GM19025 (cell line): ENCODE data around the gene RCE1.

Source experiments
- ATAC-seq: cut with Tn5 transposase; IDR thresholded peaks from one replicate; pipeline ENCODE4 v1.9.1; 2021; ENCODE audit warnings: mild to moderate bottlenecking, low read depth, moderate library complexity; ENCODE audit not compliant: unreplicated experiment

The RCE1 gene

GRCh38 chr11:66856496-66857233 lies 13.4 kb downstream of the RCE1 start, which contains the start of gene LRFN4:
TSS of gene LRFN4 (plus strand) at chr11:66857064. CDS start at chr11:66857745, 681 bp downstream.
- peak; percentile 33 for ATAC-seq

GRCh38 chr11:66857234-66857926 lies 14.1 kb downstream of the RCE1 start:
- ATAC-seq = no peak

GRCh38 chr11:66857927-66858185 lies 14.6 kb downstream of the RCE1 start:
- ATAC-seq = no peak

GRCh38 chr11:66858186-66858938 lies 15.1 kb downstream of the RCE1 start:
- ATAC-seq = no peak

DNA sequence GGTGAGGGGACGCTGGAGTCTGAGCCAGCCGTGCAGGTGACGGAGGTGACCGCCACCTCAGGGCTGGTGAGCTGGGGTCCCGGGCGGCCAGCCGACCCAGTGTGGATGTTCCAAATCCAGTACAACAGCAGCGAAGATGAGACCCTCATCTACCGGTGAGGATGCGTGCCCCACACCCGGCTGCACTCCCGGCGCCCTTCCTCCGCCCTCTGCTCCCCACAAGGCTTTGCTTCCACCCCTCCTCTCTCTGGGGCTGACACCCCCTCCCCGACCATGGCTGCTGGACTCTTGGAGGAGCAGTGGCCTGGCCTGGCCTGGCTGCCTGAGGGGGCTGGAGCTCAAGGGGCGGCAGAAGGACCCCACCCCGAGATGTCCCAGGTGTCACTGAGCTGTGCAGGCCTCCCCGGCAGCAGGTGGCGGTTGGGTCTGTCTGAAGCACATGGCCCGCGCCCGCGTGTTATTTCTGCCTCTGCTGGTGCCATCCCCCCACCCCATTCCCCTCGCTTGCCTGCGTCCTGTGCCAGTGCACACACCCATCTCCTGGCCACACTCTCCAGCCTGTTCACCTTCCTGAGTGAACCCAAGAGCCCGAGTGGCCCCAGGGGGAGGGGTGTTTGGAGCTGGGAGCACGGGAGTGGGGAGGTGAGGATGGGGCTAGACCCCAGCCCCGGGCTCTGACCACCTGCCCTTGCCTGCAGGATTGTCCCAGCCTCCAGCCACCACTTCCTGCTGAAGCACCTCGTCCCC lies 15.9 kb downstream of the RCE1 start:
- ATAC-seq = no peak

DNA sequence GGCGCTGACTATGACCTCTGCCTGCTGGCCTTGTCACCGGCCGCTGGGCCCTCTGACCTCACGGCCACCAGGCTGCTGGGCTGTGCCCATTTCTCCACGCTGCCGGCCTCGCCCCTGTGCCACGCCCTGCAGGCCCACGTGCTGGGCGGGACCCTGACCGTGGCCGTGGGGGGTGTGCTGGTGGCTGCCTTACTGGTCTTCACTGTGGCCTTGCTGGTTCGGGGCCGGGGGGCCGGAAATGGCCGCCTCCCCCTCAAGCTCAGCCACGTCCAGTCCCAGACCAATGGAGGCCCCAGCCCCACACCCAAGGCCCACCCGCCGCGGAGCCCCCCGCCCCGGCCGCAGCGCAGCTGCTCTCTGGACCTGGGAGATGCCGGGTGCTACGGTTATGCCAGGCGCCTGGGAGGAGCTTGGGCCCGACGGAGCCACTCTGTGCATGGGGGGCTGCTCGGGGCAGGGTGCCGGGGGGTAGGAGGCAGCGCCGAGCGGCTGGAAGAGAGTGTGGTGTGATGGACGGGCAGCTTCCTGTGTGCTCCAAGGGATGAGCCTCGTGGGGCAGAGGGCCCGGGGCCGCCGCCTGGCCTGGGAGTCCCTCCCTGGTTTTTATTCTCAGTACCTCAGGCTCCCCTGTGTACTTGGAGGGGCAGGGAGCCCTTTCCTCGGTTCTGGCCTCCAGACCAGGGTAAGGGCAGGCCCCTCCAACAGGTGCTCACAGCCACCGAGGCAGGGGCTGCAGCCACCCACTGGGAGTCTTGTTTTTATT lies 16.6 kb downstream of the RCE1 start:
- no peak for ATAC-seq

DNA sequence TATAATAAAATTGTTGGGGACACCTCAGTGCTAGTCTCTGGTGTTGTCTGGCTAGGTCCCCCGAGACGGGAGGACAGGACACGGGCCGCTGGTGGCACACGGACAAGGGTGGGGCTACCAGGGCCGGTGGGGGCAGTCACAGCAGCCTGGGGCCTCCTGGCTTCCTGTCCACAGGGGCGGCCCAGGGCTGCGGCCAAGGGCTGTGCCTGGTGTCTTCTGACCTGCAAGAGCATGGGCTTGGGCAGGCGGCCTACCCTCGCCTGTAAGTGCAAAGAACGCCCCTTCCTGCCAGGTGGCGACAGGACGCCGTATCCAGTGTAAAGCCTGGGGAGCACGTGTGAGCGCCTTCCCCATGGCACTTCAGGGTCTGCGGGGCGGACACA lies 17.2 kb downstream of the RCE1 start:
- no peak for ATAC-seq

GRCh38 chr11:66861038-66861773 lies 18.0 kb downstream of the RCE1 start:
- no peak for ATAC-seq

DNA sequence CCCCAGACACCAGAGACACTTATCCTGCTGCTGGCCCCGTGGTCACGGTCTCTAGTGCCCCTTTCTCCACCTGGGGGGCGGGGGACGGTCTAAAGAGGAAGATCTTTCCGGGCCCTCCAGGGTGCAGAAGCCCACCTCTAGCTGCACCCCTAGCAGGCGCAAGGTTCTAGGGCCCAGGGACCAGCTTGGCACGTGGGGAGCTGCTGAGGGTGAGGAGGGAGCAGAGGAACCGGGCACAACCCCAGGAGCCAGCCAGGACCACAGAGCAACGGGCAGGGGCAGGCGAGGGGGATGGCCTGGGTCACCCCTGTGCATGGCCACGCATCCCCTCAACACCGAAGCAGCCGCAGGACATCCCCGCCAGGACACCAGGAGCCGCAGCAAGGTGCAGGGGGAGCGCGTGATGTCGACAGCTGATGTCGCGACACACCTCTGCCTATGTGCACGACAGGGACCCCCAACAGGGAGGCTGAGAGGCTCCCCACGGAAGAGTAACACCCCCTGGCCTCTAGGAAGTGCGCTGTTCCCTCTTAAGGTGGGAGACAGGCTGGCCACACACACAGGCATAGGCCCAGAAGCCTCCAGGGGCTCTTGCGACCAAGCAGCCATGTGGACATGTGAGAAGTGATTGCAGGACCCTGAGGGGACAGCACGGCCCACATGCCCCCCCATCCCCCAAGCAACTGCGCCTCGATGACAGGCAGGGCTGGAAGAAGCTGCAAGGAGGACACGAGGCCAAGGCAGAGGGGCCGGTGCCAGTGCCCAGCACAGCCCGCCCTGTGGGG lies 18.7 kb downstream of the RCE1 start:
- ATAC-seq = no peak

DNA sequence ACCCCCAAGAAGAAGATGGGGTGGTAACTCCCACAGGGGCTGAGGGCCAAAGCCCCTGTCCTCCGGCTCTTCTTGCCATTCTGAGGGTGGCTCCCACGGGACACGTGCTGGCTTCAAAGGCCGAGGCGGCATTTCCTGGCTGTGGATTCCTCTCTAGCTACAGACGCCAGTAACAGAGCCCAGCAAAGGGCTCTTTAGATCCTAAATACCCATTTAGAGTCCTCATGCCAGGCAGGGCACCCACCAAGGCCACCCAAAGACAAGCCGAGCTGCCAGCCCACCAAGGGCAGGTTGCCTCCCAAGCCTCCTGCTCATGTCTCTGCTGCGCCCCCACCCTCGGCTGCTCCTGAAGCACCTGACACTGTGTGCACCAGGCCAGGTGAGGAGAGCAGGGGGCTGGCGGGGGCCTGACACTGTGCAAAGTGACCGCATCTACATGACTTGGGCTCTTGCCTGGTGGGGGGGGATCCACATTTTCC lies 19.4 kb downstream of the RCE1 start:
- ATAC-seq = no peak

DNA sequence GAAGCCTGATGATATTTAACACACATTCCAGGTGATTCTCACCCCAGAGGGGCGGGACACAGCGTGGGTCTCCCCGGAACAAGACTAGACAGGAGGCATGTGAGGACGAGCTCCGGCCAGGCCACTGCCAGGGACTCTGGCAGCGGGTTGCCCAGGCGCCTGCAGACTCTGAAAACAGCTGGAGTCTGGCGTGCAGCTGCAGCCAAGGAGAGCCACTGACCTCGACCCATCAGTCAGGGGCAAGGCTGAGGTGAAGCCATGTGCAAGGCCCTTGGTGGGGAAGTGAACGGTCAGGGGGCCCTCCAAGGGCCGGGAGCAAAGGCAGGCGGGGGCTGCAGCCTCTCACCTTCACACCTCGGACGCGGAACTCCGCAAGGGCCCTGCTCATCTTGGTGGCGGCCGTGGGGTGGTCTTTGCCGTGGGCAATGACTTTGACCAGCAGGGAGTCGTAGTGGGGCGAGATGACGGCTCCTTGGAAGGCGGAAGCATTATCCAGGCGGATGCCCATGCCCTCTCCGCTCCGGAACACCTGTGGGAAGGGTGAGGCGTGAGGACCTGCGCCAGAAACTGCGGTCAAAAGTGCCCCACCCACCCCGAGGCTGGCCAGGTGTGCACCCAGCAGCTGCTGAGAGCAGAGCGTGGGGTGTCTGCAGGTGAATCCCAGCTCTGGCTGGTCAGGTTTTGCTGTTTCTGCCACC lies 20.3 kb downstream of the RCE1 start:
- ATAC-seq = no peak

DNA sequence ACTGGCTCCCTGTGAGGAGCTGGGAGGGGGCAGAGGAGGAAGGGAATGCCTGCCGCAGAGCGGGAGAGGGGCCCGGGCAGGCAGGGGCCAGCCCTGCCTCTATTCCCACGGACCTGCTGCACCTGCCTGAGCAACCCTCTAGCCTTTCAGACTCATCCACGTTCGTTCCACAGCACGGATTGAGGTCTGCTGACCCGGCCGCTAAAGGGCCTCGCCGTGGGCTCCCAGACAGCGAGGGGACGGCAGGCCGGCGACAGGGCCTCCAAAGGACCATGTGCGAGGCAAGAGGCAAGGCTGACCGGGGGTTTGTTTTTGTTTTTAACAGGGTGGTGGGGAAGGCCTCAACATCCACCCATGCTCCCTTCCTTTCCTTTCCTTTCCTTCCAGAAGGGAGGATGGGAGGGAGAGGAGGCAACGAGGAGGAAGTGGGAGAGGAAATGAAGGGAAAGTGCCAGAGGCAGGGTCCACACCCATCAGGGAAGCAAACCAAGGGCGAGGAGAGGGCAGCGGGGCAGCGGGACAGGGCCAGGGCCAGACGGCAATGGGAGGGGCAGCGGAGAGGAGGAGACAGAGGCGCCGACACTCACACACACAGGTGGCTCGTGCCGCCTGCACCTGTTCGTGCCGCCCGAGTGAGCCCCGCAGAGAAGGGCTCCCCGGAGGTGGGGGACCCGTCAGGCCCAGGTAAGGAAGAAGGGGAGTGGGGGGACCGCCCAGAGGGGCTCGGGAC lies 21.1 kb downstream of the RCE1 start:
- no peak for ATAC-seq

- ATAC-seq = no peak
Measured at GRCh38 chr11:66864924-66865697, 21.9 kb downstream of the RCE1 start.

GRCh38 chr11:66866007-66866406 lies 22.8 kb downstream of the RCE1 start:
- ATAC-seq = no peak

DNA sequence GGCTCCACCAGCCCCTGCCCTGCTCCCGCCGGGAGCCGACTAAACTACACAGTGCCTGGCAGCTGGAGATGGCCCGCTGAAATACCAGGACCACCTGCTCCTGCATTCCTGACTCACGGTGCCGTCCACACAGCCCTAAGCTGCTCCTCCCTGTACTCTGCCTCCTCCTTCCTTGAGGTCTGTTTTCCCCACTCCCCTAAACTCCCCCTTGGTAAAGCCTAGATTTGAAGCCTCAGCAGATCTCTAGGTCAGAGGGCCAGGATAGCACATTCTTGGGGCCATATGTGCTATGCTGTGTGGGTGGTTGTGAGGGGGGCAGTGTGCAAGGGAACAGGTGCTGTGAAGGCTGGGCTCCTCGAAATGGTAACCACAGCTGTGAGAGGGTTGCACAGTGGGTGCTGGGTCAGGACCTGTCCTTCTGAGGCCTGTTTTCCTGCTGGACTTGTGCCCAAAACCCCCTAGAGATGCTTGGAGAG lies 23.3 kb downstream of the RCE1 start:
- no peak for ATAC-seq

DNA sequence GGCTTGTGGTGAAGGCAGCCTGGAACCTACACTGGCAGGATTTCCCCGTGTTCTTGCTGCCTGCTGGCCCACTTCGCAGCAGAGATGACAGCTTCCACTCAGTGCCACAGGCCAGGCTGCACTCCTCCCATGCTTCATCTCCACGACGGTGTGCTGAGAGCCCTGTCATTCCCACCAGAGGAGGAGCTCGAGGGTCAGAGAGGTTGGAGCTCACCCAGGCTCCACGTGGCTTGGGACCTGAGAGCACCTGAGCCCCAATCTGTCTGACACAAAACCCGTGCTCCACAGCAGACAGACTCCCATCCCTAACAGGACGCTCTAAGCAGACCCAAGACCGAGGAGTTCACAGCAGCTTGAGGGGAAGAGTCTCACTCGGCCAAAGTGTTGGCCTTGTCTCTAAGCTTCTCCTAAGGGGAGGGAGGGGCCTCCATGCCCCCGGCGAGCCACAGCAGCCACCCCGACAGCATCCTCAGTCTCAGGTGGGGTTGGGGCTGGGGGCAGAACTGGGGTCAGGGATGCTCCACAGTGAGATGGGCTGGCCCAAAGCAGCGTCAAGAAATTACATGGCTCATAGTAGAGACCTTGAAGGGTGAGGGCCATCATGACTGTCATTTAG lies 24.3 kb downstream of the RCE1 start:
- ATAC-seq = no peak
